Skeletal muscle cell (primary cell): ENCODE measurements around the gene FNTB.
"Not testable (repeated sequence)": the region's sequence is repeated elsewhere in the genome, so short reads cannot be mapped to it uniquely, and the experiment has no call there.

Experiments
- DNase-seq: peaks from one replicate; pipeline ENCODE4 v3.0.0-alpha.2; 2010; ENCODE audit warnings: low read depth
- H3K4me3 ChIP-seq: 2 replicates; pipeline ENCODE4 v1.5.1; 2011; ENCODE audit warnings: low read depth, mild to moderate bottlenecking, control low read depth, low read length, moderate library complexity

FNTB gene

DNA sequence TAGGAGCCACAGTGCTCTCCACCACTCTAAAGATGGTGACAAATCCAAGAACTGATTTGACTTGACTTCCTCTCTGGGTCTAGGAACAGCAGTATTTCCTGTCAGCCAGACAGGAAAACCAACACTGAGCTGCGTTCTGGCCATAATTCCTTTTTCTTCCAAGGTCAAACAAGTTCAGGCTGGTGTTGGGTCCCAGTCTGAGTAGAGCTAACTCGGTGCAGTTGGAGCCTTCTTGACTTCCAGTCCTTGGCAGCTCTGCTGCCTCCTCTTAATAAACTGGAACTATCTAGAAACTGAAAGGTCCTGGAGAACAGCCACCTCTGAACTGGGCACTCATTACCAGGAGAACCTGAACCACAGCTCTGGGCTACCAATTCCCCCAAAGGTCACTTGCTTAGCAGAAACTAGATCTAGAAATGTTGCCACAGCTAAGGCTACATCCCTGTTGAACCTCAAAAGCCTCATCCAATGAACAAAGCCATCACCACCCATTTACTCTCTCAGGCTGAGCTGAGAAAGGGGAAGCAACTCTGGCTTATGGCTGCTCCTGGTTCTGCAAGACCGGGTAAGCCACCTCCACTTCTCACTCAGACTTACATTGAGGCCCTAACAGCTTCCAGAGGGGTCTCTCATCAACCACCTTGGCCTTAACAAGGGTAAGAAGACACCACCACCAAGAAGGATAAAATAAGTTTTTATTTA, 87.9 kb downstream of the FNTB start:
- no peak for DNase-seq

DNA sequence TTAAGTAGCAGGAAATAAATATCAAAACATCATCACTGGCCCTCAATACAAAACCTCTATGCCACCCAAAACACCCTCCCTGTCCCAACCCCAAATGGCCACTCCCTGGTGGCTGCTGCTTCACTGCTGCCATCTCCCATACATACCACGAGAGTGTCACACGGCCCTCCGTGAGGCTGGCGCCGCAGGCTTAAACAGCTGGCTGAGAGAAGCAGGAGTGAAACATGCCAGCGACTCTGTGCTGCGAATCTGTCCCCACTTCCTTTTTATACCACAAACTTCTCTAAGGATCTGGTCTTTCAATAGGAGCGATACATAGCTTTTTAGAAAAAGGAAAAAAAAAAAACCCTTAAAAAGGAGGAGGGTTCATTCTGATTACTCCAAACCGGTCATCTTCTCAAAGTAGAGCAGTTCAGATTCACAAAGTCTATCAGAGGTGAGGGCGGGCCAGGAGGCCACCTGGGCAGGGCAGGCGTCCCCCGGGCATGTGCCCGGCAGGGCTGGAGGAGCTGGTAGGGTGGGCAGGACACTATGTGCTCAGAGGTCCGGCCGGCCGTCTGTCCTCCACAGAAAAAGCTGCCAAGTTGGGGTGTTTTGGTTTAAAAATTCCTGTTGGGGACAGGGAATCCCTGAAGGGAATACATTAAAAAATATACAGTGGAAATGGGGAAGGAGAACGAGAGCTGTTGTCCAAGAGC, 89.1 kb downstream of the FNTB start:
- DNase-seq: no peak
- no peak overlapping the region for H3K4me3 ChIP-seq

More for the DNA sequence above, 87.9 kb downstream of the FNTB start:
- H3K4me3 ChIP-seq: no peak overlapping the region

DNA sequence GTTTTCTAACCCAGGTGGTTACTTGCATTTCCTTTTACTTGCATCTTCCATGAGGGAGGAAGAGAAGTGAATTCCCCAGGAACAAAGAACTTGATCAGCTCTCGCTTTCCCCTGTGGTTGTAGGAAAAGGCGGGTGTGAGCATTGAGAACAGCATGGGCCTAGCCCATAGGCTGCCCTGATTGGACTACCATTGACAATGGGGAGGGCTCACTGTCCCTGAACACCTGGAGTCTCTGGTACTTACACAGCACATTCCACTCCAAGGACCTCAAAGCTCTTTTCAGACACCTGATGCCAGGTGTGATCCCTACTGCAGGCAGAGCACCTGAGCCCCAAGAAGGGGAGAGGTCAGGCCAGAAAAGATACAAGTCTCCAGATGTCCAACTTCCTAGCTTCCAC, 90.6 kb downstream of the FNTB start:
- no peak overlapping the region for H3K4me3 ChIP-seq
- no peak for DNase-seq

DNA sequence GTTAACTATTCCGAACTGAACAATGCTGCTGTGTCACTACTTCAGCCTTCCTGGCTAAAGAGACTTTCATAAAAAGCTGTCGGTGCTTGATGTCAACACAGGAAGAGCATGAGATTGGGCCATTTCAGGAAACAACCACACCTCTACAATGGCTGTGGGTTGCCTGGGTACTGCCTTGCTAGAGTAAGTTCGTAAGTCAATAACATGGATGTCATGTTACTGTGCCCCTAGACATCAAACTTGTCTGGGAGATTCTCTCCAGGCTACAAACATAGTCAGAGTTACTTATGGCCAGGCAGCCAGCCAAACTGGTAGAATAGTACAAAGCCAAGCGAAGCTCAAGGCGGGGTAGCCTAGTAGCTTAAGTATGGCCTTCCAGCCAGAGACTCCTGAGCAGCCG, 92.5 kb downstream of the FNTB start:
- DNase-seq: no peak
- H3K4me3 ChIP-seq: no peak overlapping the region

DNA sequence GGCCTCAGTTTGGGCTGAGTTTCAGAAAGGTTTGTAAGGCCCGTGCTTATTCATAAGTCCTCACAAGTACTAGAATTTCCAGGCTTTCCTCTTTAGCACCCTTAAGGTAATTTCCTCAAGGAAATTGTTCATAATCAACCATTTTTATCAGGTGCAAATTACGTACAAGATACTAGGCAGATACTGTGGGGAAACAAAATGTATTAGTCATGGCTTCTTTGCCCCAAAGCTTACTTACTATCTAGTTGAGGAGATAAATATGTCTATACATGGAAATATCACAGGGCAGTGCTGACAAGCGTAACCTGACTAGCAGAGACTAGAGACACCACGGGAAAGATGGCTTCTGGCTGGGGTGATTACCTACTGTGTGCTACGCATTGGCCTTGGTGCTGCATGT, 93.1 kb downstream of the FNTB start:
- no peak overlapping the region for H3K4me3 ChIP-seq
- DNase-seq: no peak

DNA sequence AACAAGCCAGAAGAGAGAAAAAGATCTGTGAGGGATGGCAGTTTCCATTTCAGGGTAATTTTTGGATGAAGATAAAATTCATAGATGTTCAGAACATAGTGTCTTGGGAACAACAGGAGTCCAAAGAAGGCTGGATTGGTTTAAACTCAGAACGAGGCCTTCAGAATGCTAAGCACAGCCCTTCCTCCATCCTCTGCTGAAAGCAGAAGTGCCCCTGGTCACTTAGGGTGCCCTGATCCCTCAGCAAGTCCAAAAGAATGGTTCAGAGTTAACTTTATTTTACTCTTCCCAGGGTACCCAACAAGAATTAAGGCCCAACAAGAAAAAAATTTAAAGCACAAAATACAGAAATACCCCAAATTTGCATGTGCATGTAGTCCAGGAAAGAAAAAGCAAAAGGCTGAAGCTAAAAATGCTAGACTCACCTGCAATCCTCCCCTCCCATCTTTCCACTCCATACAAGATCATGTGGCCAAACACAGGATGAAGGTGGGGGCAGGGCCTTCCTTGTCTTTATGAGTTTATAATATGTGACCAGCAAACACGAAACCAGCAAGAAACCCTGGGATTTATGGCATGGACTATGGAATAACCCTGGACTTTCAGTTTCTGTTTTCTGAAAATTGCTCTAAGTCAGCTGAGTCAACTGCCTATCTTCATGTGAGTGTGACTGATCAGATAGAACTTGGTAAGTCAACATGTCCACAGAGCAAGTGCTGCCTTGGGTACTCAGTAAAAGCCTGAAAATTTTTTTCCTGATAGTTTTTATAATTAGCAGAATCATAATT, 94.5 kb downstream of the FNTB start:
- no peak overlapping the region for H3K4me3 ChIP-seq
- no peak for DNase-seq

DNA sequence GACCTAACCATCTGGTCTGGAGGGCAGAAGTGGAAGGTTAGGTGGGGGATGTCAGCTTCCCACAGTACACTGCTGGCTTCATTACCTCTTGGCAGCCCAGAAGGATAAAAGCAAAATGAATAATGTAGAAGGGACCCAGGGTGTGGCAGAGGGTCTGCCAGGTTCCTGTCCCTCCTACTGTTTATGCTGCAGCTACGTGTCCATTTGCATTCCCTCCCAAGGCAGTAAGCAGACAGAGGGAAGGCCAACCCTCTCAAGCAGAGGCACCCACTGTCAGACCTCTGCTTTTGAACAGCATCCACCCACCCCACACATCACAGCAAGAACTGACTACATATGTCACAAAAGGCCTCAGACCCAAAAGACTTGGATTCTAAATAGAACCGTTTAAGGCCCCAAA, 96.2 kb downstream of the FNTB start:
- DNase-seq: no peak
- no peak overlapping the region for H3K4me3 ChIP-seq

DNA sequence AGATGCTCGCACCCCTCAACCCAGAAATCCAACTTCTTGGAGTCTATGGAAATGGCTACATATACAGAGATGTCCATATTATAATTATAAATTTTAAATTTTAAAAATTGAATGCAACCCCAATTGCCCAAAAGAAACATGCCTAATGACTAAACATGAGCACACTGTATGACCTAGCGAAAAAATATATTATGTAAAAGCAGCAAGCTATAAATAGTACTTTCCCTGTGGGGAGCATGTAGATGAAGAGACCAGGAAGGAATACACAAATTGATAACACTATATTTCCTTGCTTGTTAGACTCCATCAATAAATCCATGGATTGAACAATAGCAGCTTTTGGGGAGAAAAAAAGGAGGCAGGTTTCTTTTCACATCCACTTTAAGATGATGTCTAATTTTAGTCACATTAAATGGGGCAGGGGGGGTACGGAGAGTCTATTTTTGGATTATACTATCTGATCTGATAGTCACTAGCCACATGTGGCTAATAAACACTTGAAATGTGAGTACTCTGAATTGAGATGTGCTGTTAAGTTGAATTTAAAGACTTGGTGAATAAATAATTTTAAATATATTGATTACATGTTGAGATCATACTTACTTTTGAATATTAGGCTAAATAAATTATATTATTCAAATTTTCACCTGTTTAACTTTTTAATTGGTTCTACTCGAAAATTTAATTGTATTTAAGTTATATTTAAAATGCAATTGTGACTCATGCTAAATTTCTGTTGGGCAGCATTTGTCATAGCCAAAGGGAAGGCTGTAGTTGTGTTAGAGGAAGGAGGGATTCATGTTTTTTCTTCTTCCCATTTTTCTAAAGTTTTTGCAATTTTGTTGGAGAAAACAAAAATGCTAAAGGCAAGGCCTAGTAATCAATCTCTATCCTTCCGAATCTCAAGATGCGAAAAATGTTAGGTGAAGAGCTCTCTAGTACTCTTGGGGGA, 98.1 kb downstream of the FNTB start:
- H3K4me3 ChIP-seq: no peak overlapping the region

DNA sequence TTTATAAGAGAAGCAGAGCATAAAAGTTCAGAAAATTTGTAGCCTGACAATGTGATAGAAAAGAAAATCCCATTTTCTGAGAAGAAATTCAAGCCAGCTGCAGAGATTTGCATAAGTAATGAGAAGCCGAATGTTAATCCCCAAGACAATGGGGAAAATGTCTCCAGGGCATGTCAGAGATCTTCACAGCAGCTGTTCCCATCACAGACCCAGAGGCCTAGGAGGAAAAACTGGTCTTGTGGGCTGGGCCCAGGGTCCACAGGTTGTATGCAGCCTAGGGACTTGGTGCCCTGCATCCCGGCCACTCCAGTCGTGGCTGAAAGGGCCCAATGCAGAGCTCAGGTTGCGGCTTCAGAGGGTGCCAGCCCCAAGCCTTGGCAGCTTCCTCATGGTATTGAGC, 100.0 kb downstream of the FNTB start:
- DNase-seq: not testable (repeated sequence)

More for the DNA sequence above, 98.1 kb downstream of the FNTB start:
- DNase-seq: no peak

DNA sequence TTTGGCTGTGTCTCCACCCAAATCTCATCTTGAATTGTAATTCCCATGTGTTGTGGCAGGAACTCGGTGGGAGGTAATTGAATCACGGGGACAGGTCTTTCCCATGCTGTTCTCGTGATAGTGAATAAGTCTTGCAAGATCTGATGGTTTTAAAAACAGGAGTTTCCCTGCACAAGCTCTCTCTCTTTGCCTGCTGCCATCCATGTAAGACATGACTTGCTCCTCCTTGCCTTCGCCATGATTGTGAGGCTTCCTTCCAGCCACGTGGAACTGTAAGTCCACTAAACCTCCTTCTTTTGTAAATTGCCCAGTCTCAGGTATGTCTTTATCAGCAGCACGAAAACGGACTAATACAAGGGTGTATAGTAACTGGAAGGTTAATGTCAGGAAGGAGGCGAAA, 101.1 kb downstream of the FNTB start:
- not testable (repeated sequence) for DNase-seq, H3K4me3 ChIP-seq

More for the DNA sequence above, 100.0 kb downstream of the FNTB start:
- not testable (repeated sequence) for H3K4me3 ChIP-seq

DNA sequence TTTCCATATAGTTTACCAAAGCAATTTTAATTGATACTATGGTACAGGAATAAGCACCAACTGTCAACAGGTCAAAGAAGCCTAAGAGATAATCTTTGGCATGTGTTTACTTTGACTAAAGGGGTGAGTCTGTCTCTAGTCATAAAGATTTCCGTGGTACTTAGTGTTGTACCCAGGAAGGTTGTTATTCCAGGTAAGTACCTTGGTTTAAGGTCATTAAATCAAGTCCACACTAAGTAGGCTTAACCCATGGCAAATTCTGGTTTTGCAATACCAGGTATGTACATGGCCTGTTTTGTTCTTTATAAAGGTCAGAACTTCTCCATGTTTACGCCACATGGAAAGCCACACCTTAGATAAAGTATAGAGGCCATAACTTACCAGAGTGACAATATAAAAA, 105.7 kb downstream of the FNTB start:
- no peak for DNase-seq
- no peak overlapping the region for H3K4me3 ChIP-seq

DNA sequence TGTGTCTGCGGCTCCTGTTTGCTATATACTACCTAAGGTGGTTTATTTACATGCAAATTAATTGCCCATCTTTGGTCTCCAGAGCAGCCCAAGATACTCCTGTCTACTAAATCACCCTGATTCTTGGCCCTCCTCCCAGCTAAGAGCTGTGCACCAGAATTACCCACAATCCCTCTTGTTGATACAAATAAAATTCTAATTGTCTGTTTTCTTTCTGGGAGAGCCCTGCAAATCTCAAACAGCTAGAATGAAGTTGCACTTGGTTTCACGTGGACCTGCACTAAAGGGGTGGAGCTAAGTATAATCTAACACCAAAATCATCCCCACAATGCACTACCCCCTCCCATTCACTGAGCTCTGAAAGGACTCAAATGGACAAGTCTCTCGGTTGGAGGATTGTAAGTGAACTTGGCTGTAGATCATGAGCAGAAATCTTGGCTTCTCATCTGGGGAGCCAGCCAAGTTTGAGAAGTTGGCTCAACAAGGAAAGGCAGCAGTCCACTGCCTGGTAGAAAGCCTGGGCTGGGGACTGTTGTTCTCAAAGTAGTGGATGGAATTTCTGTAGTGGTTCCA, 109.0 kb downstream of the FNTB start:
- peak; percentile 46 for DNase-seq
- H3K4me3 ChIP-seq: no peak overlapping the region

DNA sequence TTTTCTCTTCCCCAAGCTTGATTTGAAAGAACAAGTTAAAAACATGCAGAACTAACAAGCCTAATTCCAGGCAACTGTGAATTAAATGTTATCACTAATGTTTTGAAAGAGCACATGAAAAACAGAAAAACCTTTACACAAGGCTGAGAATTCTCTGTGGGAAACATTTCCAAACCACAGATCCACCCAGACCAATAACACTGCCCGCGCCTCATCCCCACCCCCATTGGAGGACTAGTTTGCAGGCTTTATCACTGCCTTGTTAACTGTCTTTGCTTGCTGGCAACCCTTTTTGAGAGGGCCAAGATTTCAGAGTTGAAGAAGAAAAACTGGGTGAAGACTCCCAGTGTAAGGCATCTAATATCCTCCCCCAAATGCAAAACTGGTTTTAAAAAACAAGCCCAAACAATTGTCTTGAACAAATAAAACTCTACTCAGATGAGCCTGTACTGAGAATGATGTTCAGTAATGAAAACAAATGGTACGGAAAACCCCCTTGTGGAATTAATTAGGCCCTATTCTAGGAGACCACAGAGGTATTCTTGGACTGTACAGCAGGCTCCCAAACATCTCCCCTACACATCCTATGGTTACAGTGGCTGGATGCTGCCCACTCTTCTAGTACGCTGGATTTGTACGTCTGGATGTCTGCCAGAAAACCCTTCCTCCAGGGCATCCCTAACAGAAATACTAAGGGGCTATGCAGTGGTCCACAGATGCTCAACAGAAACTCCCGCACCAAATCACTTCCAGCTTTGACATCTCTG, 109.8 kb downstream of the FNTB start:
- H3K4me3 ChIP-seq: no peak overlapping the region
- no peak for DNase-seq

DNA sequence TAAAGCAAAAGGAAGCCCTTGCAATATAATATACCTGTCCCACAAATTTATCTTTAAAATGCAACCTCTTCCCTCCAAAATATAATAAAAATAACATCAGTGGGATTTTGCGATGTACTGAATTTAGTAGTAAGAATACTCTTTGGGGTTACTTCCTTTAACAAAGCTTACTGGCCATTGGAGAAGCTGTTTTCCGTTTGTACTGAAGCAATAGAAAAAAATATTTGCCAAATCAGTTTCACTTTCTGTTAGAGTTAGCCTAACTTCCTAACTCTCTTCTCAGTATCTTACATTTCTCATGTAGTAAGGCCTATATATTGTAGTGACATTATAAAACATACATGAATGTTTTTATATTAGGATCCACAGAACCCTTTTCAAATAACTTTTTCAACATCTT, 111.9 kb downstream of the FNTB start:
- H3K4me3 ChIP-seq: no peak overlapping the region
- no peak for DNase-seq

DNA sequence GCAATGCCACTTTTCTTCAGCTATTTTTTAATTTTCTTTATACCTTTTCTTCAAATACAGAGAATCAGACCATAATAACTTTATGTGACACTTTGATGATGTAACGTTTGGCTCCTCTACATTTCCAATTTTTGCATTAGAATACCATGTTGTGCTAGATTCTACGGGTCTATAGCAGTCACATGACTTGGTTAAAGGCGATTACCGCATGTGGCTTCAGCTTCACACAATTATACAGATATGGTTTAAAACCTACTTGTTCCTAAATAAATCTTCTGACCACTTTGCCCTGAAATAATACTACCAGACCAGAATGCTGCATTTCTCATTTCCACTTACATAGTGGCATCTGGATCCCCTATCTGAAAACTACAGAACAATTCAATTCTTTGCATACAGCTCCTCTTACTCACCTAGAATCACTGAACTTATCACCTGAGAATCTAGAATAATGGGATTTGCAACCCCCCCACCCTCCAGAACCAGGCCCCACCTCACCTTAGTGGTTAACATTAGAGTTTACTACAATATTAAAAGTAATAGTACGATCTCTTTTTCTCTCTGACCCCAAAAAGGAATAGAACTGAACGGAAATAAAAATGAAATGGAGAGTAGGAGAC, 114.3 kb downstream of the FNTB start:
- DNase-seq: no peak
- H3K4me3 ChIP-seq: peak overlapping the region; percentile 86

DNA sequence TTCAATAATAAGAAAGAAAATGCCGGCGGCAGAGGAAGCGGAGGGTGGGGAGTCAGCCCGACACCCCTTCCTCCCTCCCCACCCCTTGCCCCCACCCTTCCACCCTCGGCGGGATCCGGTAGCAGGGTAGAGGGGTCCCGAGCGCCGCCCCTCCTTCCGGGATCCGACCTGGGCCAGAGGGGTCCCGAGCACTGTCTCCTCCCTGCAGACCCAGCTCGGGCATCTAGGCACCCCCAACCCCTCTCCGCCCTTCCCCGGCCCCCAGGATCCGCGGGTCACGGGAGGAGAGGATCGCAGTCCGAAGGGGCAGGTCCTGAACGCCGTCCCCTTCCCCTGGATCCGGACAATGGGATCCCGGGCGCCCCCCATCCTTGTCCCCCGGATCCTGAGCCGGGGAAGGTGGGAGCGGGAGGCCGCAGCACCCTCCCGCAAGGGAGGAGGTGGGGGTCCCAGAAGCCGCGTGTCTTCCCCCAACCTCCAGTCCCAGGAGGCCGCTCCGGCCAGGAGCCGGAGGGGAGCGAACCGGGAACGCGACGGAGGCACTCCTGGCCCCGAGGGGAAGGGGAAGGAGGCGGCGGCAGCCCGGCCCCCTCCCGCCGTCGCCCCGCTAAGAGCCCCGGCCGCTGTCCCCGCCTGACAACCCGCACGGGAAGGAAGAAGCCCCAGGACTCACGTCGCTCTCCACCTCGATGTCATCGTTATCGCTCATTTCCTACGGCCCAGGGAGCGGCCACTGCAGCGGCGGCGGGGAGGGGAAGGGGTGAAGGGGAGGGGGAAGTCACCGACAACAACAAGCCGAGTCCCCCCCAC, 115.1 kb downstream of the FNTB start:
- H3K4me3 ChIP-seq: peak overlapping the region; percentile 86
- DNase-seq: no peak
